ENCODE data around the gene TACC2.
"Not testable (repeated sequence)": the region's sequence is repeated elsewhere in the genome, so short reads cannot be mapped to it uniquely, and the experiment has no call there.

TACC2 gene

GRCh38 chr10:122098924-122099323 is 110.0 kb downstream of the TACC2 start:
- DNase-seq, result no peak

- DNase-seq, result no peak
Observed at GRCh38 chr10:122099562-122099961, 110.6 kb downstream of the TACC2 start.

GRCh38 chr10:122102146-122102868 is 113.3 kb downstream of the TACC2 start:
- DNase-seq, result no peak

- DNase-seq, result no peak
Observed at GRCh38 chr10:122102869-122103525, 114.0 kb downstream of the TACC2 start.

- DNase-seq, result no peak
Observed at GRCh38 chr10:122103592-122103991, 114.6 kb downstream of the TACC2 start.

GRCh38 chr10:122108786-122109185 is 119.8 kb downstream of the TACC2 start:
- DNase-seq, result not testable (repeated sequence)

- no peak for DNase-seq
Observed at GRCh38 chr10:122112021-122112616, 123.2 kb downstream of the TACC2 start.

GRCh38 chr10:122112625-122113160 is 123.7 kb downstream of the TACC2 start:
- DNase-seq, result peak; percentile 48

GRCh38 chr10:122113161-122113944 is 124.4 kb downstream of the TACC2 start:
- peak; percentile 65 for DNase-seq

- no peak for DNase-seq
Observed at GRCh38 chr10:122113945-122114747, 125.2 kb downstream of the TACC2 start.

- DNase-seq, result no peak
Observed at GRCh38 chr10:122115874-122116273, 126.9 kb downstream of the TACC2 start.

GRCh38 chr10:122116331-122116730 is 127.4 kb downstream of the TACC2 start:
- DNase-seq, result no peak

- DNase-seq, result no peak
Observed at GRCh38 chr10:122117475-122117874, 128.5 kb downstream of the TACC2 start.

- no peak for DNase-seq
Observed at GRCh38 chr10:122120008-122120744, 131.2 kb downstream of the TACC2 start.

- DNase-seq, result no peak
Observed at GRCh38 chr10:122121059-122121458, 132.1 kb downstream of the TACC2 start.

GRCh38 chr10:122122493-122122892 is 133.5 kb downstream of the TACC2 start:
- DNase-seq, result no peak

GRCh38 chr10:122123186-122123585 is 134.2 kb downstream of the TACC2 start:
- DNase-seq, result no peak

- DNase-seq, result no peak
Observed at GRCh38 chr10:122124342-122124741, 135.4 kb downstream of the TACC2 start.

GRCh38 chr10:122124808-122125207 is 135.8 kb downstream of the TACC2 start:
- DNase-seq, result no peak

- no peak for DNase-seq
Observed at GRCh38 chr10:122126763-122127659, 138.0 kb downstream of the TACC2 start.
